ENCODE data around the gene FFAR1. TPM values are rescaled to one million over a fixed set of nuclear protein-coding genes. Genes with fewer than 3 reads are reported as not detected.
A peak's percentile ranks its signal among the peaks of the same experiment; 100 is the strongest.

The FFAR1 gene
- total RNA-seq, 5 donors from 2014 or later (not counting 1 experiment from before 2014, with no cell fraction given) = 0.21 to 0.35 TPM; not detected in 3

DNA sequence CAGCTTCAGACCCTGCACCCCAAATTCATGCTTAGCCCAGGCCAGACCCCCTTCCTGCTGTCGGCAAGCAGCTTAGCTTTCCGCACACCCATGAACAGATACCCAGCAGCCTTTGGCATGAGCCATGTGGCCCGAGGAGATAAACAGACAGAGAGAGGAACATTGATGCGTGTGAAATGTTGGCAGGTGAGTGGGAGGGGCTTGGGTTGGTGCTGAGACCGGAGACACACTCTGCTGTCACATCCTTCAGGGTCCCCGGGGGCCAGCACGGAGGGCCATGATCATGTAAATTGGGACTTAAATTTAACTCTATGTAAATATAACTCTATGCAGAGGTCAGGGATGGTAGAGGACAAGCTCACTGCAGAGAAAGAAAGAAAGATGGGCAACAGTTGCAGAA, 17.2 kb upstream of the FFAR1 start:
- ChIA-PET POLR2A (no interaction called here), CTCF (interaction anchor here in 1 of 2 donors (0.6 kb wide), 1 partner anchor 323 kb away, joined by 3 read pairs; no protein-coding TSS in a partner anchor)
- Mint-ChIP-seq H3K27ac (no peak overlapping the region), H3K4me1 (peaks cover 11 to 25% (median 16%) of the 10 kb centered on the region in 3 donors), H3K36me3 (no peaks in the 10 kb centered on the region), H3K27me3 (peaks cover 8 to 18% of the 10 kb centered on the region in 2 donors), H3K4me3 (peak overlapping the region in 1 of 3 donors; percentile 68), H3K9me3 (no peaks in the 10 kb centered on the region)
- no peaks in the 10 kb centered on the region for H3K9me3 ChIP-seq
- peaks cover 0 to 10% of the 10 kb centered on the region in 2 experiments for H3K4me1 ChIP-seq (ENCODE audit: control insufficient read depth in 1 of 2, extremely low read depth in 1 of 2, insufficient read depth in 2 of 2, low read length in 2 of 2)
- 80% methylated on average over 2 of the region's 7 CpGs for WGBS (ENCODE audit: insufficient coverage)
- H3K27me3 ChIP-seq (replicated peaks in 1 of 2; ENCODE audit: control insufficient read depth in 2 of 2, extremely low read depth in 1 of 2, insufficient read depth in 2 of 2, low read length in 1 of 2) = peaks cover 0 to 56% of the 10 kb centered on the region in 2 experiments
- ATAC-seq (replicated peaks in 1 of 4) = no peak
- no peak overlapping the region for H3K4me3 ChIP-seq (ENCODE audit: control insufficient read depth in 1 of 2, extremely low read depth in 1 of 2, low read length in 1 of 2)
- no peak overlapping the region for H3K27ac ChIP-seq (ENCODE audit: low read length)
- DNase-seq = no peak
- H3K36me3 ChIP-seq (ENCODE audit: control insufficient read depth in 2 of 2, extremely low read depth in 1 of 2, insufficient read depth in 1 of 2, low read length in 1 of 2) = no peaks in the 10 kb centered on the region

DNA sequence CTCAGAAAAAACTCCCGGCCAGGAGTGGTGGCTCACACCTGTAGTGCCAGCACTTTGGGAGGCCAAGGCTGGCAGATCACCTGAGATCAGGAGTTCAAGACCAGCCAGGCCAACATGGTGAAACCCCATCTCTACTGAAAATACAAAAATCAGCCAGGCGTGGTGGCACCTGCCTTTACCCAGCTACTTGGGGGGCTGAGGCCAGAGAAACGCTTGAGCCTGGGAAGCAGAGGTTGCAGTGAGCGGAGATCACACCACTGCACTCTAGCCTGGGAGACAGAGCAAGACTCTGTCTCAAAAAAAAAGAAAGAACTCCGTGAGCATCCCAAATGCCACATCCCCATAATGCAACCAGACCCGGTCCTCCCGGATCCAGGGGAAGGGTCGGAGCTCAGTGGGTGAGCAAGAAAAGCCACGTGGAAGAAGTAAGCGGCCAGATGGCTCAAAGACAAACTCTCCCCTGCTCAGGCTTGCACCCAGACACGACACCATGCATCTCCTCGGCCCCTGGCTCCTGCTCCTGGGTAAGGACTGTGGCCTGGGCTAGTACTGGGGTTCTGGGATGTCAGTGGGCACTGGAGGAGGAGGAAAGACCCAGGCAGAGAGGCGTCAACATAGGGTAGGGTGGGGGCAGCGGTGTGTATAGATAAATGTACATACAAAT, 16.0 kb upstream of the FFAR1 start:
- POLR2A ChIA-PET = no interaction called here

DNA sequence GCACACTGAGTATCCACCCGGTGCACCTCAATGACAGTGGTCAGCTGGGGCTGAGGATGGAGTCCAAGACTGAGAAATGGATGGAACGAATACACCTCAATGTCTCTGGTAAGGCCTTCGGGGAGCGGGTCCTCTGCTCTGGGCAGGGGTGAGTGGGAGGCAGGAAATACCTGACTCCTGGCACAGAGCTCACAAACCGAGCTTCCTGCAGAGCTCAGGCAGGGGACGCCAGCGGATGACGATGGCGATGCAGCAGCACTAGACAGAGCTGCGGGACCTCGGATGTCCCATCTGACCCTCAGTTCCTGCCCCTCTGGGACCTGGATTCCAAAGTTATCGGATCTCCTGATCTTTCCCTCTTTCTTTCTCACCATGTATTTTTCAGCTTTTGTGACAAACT, 14.9 kb upstream of the FFAR1 start:
- H3K27me3 Mint-ChIP-seq = peaks cover 8 to 18% of the 10 kb centered on the region in 2 donors
- H3K27ac Mint-ChIP-seq = no peak overlapping the region
- Histone ChIP-seq H3K4me1 (ENCODE audit: control insufficient read depth in 1 of 2, extremely low read depth in 1 of 2, insufficient read depth in 2 of 2, low read length in 2 of 2) (peaks cover 0 to 10% of the 10 kb centered on the region in 2 experiments), H3K27ac (ENCODE audit: low read length) (no peak overlapping the region), H3K36me3 (ENCODE audit: control insufficient read depth in 2 of 2, extremely low read depth in 1 of 2, insufficient read depth in 1 of 2, low read length in 1 of 2) (no peaks in the 10 kb centered on the region), H3K9me3 (no peaks in the 10 kb centered on the region), H3K27me3 (replicated peaks in 1 of 2; ENCODE audit: control insufficient read depth in 2 of 2, extremely low read depth in 1 of 2, insufficient read depth in 2 of 2, low read length in 1 of 2) (peaks cover 0 to 56% of the 10 kb centered on the region in 2 experiments), H3K4me3 (ENCODE audit: control insufficient read depth in 1 of 2, extremely low read depth in 1 of 2, low read length in 1 of 2) (no peak overlapping the region)
- DNase-seq (peak in 17 of 35 experiments; percentile 12 to 55 (median 28)), ATAC-seq (replicated peaks in 1 of 4) (peak; percentile 84 to 97 (median 93))
- ChIA-PET CTCF (interaction anchor here in 1 of 2 donors (0.6 to 0.9 kb wide), 2 partner anchors 20 to 24 kb away, joined by 3 read pairs; no protein-coding TSS in a partner anchor), POLR2A (no interaction called here)
- H3K9me3 Mint-ChIP-seq = no peaks in the 10 kb centered on the region
- no peaks in the 10 kb centered on the region for H3K36me3 Mint-ChIP-seq
- whole genome bisulfite sequencing (ENCODE audit: insufficient coverage) = 13% methylated on average over 9 of the region's 12 CpGs
- peaks cover 11 to 28% (median 16%) of the 10 kb centered on the region in 3 donors for H3K4me1 Mint-ChIP-seq
- peak overlapping the region in 1 of 3 donors; percentile 24 for H3K4me3 Mint-ChIP-seq

More for the DNA sequence above, 16.0 kb upstream of the FFAR1 start:
- WGBS (ENCODE audit: insufficient coverage) = 76% methylated on average over 5 of the region's 14 CpGs
- DNase-seq (no peak), ATAC-seq (replicated peaks in 1 of 4) (no peak)
- H3K4me1 Mint-ChIP-seq = peaks cover 11 to 25% (median 16%) of the 10 kb centered on the region in 3 donors
- no peak overlapping the region for H3K27ac Mint-ChIP-seq
- Histone ChIP-seq H3K4me1 (ENCODE audit: control insufficient read depth in 1 of 2, extremely low read depth in 1 of 2, insufficient read depth in 2 of 2, low read length in 2 of 2) (peaks cover 0 to 10% of the 10 kb centered on the region in 2 experiments), H3K36me3 (ENCODE audit: control insufficient read depth in 2 of 2, extremely low read depth in 1 of 2, insufficient read depth in 1 of 2, low read length in 1 of 2) (no peaks in the 10 kb centered on the region), H3K27ac (ENCODE audit: low read length) (no peak overlapping the region), H3K27me3 (replicated peaks in 1 of 2; ENCODE audit: control insufficient read depth in 2 of 2, extremely low read depth in 1 of 2, insufficient read depth in 2 of 2, low read length in 1 of 2) (peaks cover 0 to 61% of the 10 kb centered on the region in 2 experiments), H3K9me3 (no peaks in the 10 kb centered on the region), H3K4me3 (ENCODE audit: control insufficient read depth in 1 of 2, extremely low read depth in 1 of 2, low read length in 1 of 2) (no peak overlapping the region)
- H3K9me3 Mint-ChIP-seq = no peaks in the 10 kb centered on the region
- H3K4me3 Mint-ChIP-seq = no peak overlapping the region
- CTCF ChIA-PET = interaction anchor here (0.6 to 0.9 kb wide), 3 partner anchors 21 to 42 kb away, joined by 3 to 4 read pairs (median 4); no protein-coding TSS in a partner anchor
- H3K36me3 Mint-ChIP-seq = no peaks in the 10 kb centered on the region
- peaks cover 8 to 18% of the 10 kb centered on the region in 2 donors for H3K27me3 Mint-ChIP-seq

DNA sequence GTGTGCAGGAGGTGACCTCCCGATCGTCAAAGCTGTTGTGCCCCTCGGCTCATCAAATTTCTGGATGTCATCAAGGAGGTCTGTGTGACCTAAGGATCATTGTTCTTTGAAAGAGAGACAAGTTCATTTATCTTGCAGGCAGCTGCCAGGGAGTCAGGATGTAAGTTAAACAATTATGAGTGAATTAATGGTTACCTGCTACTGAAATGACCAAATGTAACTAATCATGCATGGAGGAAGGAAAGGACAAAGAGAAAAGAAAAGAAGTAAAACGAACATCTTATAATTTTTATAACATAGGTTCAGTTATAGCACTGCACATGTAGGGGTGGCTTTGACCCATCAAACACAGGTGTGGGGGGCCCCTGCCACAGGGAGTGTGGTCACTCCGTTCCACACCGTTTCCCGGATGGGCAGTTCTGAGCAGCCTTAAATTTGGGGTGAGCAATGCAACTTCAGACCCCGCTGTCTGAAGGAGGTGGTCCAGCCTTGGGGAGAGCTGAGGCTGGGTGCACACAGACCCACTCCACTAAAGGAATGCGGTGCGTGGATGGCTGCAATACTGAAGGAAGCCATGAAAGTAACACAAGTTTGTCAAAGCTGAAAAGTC, 13.5 kb upstream of the FFAR1 start:
- 97% methylated on average over 8 of the region's 10 CpGs for WGBS (ENCODE audit: insufficient coverage)
- POLR2A ChIA-PET = no interaction called here
- CTCF ChIA-PET = no interaction called here
- Histone ChIP-seq H3K36me3 (ENCODE audit: control insufficient read depth in 2 of 2, extremely low read depth in 1 of 2, insufficient read depth in 1 of 2, low read length in 1 of 2) (no peaks in the 10 kb centered on the region), H3K27ac (ENCODE audit: low read length) (no peak overlapping the region), H3K4me3 (ENCODE audit: control insufficient read depth in 1 of 2, extremely low read depth in 1 of 2, low read length in 1 of 2) (no peak overlapping the region), H3K27me3 (replicated peaks in 1 of 2; ENCODE audit: control insufficient read depth in 2 of 2, extremely low read depth in 1 of 2, insufficient read depth in 2 of 2, low read length in 1 of 2) (peaks cover 0 to 49% of the 10 kb centered on the region in 2 experiments), H3K4me1 (ENCODE audit: control insufficient read depth in 1 of 2, extremely low read depth in 1 of 2, insufficient read depth in 2 of 2, low read length in 2 of 2) (peaks cover 0 to 10% of the 10 kb centered on the region in 2 experiments), H3K9me3 (no peaks in the 10 kb centered on the region)
- peaks cover 11 to 25% (median 11%) of the 10 kb centered on the region in 3 donors for H3K4me1 Mint-ChIP-seq
- H3K9me3 Mint-ChIP-seq = no peaks in the 10 kb centered on the region
- peaks cover 8 to 15% of the 10 kb centered on the region in 2 donors for H3K27me3 Mint-ChIP-seq
- no peak overlapping the region for H3K4me3 Mint-ChIP-seq
- H3K27ac Mint-ChIP-seq = no peak overlapping the region
- DNase-seq = no peak
- ATAC-seq (replicated peaks in 1 of 4) = no peak
- H3K36me3 Mint-ChIP-seq = no peaks in the 10 kb centered on the region

DNA sequence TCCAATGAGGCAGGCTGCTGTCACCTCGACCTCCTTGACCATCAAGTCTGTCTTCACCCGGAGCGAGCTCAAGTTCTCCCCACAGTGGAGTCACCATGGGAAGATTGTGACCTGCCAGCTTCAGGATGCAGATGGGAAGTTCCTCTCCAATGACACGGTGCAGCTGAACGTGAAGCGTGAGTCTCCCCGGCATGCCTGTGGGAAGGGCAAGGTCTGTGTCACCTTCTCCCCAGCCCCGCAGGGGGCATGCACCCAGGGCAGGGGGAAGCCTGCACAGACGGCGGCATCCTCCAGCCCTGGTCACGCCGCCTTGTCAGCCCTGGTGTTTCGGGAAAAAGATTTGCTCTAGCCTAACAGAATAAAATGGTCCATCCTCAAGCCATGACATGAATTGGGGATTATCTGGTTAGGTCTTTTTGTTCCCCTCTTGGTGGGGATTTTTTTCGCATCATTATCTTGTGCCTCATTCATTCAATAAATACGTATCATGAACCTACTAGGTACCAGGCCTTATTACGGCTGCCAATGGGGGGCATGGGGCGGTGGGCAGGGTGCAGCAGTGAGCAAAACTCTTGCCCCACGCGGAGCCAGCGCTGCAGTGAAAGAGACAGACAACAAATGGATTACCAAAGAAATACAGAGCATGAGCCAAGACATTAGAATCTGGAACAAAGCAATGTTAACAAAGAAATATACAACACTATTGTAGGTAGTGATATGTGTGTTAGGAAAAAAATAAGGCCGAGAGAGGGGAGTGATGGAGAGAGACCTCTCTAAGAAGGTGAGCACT, 11.3 kb upstream of the FFAR1 start:
- Mint-ChIP-seq H3K36me3 (no peaks in the 10 kb centered on the region), H3K9me3 (no peaks in the 10 kb centered on the region), H3K4me3 (no peak overlapping the region), H3K27me3 (peaks cover under 1 to 8% of the 10 kb centered on the region in 2 donors), H3K27ac (no peak overlapping the region), H3K4me1 (peaks cover 11 to 24% (median 11%) of the 10 kb centered on the region in 3 donors)
- Histone ChIP-seq H3K4me3 (ENCODE audit: control insufficient read depth in 1 of 2, extremely low read depth in 1 of 2, low read length in 1 of 2) (no peak overlapping the region), H3K9me3 (no peaks in the 10 kb centered on the region), H3K4me1 (ENCODE audit: control insufficient read depth in 1 of 2, extremely low read depth in 1 of 2, insufficient read depth in 2 of 2, low read length in 2 of 2) (peaks cover 0 to 10% of the 10 kb centered on the region in 2 experiments), H3K27ac (ENCODE audit: low read length) (no peak overlapping the region), H3K27me3 (replicated peaks in 1 of 2; ENCODE audit: control insufficient read depth in 2 of 2, extremely low read depth in 1 of 2, insufficient read depth in 2 of 2, low read length in 1 of 2) (peaks cover 0 to 30% of the 10 kb centered on the region in 2 experiments), H3K36me3 (ENCODE audit: control insufficient read depth in 2 of 2, extremely low read depth in 1 of 2, insufficient read depth in 1 of 2, low read length in 1 of 2) (no peaks in the 10 kb centered on the region)
- DNase-seq = no peak
- ChIA-PET CTCF (no interaction called here), POLR2A (no interaction called here)
- 89% methylated on average over 10 of the region's 21 CpGs for WGBS (ENCODE audit: insufficient coverage)
- no peak for ATAC-seq (replicated peaks in 1 of 4)

All from T-cell (primary cell).